Measurements from ENCODE around the gene CTNNA3.

Gene CTNNA3

GRCh38 chr10:66265398-66265797 is 1430.6 kb downstream of the CTNNA3 start:
- TF ChIP-seq, protein P1, sequence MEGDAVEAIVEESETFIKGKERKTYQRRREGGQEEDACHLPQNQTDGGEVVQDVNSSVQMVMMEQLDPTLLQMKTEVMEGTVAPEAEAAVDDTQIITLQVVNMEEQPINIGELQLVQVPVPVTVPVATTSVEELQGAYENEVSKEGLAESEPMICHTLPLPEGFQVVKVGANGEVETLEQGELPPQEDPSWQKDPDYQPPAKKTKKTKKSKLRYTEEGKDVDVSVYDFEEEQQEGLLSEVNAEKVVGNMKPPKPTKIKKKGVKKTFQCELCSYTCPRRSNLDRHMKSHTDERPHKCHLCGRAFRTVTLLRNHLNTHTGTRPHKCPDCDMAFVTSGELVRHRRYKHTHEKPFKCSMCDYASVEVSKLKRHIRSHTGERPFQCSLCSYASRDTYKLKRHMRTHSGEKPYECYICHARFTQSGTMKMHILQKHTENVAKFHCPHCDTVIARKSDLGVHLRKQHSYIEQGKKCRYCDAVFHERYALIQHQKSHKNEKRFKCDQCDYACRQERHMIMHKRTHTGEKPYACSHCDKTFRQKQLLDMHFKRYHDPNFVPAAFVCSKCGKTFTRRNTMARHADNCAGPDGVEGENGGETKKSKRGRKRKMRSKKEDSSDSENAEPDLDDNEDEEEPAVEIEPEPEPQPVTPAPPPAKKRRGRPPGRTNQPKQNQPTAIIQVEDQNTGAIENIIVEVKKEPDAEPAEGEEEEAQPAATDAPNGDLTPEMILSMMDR (IDR thresholded peaks at IDR 0.05) = no peak

DNA sequence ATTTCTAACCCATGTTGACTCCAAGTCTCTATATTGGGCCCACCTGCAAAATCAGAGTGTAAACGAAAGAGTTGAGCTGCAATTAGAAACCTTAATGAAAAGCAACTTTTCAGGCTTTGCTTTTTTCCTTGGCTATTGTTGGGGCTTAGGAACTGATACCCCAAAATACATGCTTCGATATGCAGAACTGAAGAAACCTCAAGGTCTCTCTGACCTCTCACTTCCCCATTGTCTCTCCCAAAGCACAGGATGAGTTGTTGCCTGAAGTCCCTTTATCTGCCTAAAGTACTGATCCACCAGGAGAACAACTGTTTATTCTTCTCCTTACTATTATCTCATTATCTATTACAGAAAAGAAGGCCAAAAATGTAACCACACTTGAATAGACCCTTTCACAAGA is 1436.2 kb downstream of the CTNNA3 start:
- TF ChIP-seq, protein P1 (IDR thresholded peaks at IDR 0.05) = no peak

DNA sequence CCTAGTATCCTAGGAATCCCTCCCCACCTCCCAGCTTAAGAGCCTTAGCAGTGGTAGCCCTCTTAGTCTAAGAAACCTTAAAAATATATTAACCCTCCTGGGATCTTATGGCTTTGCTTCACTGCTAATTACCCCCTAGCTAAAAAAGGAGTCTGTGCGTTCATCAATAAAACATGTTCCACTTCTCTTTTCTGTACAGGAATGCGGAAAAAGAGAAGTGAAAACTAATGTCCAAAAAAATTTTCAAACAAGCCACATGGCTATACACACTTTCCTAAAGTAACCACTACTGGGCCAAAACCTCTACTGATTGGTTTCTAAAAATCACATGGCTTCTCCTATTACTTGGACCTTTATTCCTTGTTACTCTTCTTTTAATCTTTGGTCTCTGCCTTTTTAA is 1437.3 kb downstream of the CTNNA3 start:
- TF ChIP-seq, protein P1 (IDR thresholded peaks at IDR 0.05) = no peak

GRCh38 chr10:66257801-66258200 is 1438.2 kb downstream of the CTNNA3 start:
- TF ChIP-seq, protein P1 (IDR thresholded peaks at IDR 0.05) = no peak

DNA sequence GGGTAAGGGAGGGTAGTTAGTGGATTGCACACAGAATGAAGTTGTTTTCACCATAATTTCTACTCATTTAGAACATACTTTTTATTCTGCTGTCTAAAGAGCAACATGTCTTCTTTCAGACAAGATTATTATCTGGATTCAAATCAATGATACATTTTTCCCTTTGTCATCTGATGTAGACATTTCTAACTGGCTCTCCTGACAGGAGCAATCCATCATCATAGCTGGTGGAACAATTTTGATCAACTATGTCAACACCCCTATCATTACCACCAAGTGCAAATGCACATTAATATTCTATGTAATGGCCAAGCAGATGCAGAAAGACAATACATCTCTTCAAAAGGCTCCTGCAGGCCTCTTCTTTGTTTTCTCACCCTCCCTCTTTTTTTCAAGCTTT is 1443.0 kb downstream of the CTNNA3 start:
- TF ChIP-seq, protein P1 (IDR thresholded peaks at IDR 0.05) = no peak

DNA sequence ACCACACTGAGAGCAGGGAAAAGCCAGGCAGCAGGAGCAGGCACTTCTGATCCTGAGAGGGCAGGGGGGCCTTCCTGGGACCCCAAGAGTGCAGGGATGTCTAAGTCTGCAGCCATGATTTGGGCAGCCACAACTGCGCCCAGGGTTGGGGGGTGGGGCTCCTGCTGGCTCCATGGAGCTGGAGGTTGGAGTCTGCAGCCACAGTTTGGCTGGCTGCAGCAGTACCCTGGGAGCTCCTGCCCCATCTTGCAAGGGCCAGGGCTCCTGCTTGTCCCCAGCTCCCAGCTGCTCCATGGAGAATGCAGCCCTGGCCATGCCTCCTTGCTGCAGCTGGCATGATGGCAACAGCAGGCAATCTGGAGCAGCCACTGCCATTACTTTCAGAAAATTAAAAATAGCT is 1449.8 kb downstream of the CTNNA3 start:
- TF ChIP-seq, protein P1 (IDR thresholded peaks at IDR 0.05) = no peak

DNA sequence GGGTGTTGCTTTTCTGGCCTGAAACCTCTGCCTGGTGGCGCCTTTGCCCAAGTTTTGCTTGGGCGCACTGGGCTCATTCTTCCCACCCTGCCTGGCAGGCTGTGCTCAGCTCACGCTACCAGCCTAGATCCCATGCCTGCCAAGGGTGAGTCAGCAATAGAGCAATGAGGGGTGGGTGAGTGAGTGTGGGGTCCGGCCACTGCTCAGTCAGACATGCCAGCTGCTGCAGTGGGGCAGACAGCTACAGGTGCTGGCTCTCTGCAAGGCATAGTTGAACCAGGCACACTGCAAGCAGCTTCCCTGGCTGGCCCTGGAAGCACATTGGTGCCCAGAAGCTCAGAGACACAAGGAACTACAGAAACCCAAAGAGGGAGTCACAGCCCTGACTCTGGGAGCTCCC is 1451.0 kb downstream of the CTNNA3 start:
- TF ChIP-seq, protein P1 (IDR thresholded peaks at IDR 0.05) = no peak

DNA sequence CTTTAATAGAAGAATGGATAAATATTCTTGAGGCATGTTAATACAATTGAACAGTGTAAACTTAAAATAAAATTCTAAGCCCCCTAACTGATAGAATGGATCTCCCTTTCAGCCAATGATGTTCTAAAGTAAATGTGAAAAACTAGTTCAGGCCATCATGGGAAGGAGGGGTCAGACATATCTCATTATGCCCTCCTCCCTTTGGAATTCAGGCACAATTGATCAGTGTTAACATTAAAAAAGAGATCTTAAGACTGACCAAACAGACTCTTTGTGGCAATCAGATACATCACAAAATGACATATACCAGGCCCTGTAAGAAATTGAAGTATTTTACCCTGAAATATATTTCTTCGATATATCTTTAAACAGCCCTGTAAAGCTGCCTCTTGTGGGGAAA is 1453.1 kb downstream of the CTNNA3 start:
- TF ChIP-seq, protein P1 (IDR thresholded peaks at IDR 0.05) = no peak

All from LNCAP (cell line).